T47D (cell line): ENCODE results near the gene PTBP2.
"Not testable (repeated sequence)": the region's sequence is repeated elsewhere in the genome, so short reads cannot be mapped to it uniquely, and the experiment has no call there.

Source experiments
- DNase-seq, 2 experiments: peaks; one replicate each; pipeline versions ENCODE4 v3.0.0 to v3.0.0-alpha.2; 2011 to 2012; ENCODE audit warnings: low read depth in 1 of 2, low spot score in 1 of 2
- JUND ChIP-seq: IDR thresholded peaks from 2 replicates; pipeline ENCODE4 v1.6.1; 2012; ENCODE audit warnings: low read depth
- in situ Hi-C: cut with HindIII; loops from 2 replicates; pipeline ENCODE4 v1.10.0; 2016; ENCODE audit warnings: low sequenced_read_pairs, low pct_unique_long_range_greater_than_20kb

Gene PTBP2

GRCh38 chr1:96748078-96748477, 26.5 kb downstream of the PTBP2 start:
- in situ Hi-C loops = no loop called here
- TF ChIP-seq JUND = no peak
- DNase-seq = no peak

GRCh38 chr1:96749618-96750017, 28.0 kb downstream of the PTBP2 start:
- in situ Hi-C loops = no loop called here
- TF ChIP-seq JUND = no peak
- no peak for DNase-seq

- no peak for DNase-seq
- TF ChIP-seq JUND = no peak
- in situ Hi-C loops = no loop called here
These were observed 30.8 kb downstream of the PTBP2 start for GRCh38 chr1:96752394-96752793.

GRCh38 chr1:96756789-96757188, 35.2 kb downstream of the PTBP2 start:
- DNase-seq = no peak
- in situ Hi-C loops = no loop called here
- TF ChIP-seq JUND = no peak

GRCh38 chr1:96762586-96762985, 41.0 kb downstream of the PTBP2 start:
- in situ Hi-C loops, DNase-seq: not testable (repeated sequence)

- DNase-seq = no peak
- in situ Hi-C loops = no loop called here
- TF ChIP-seq JUND = no peak
These were observed 41.9 kb downstream of the PTBP2 start for GRCh38 chr1:96763514-96763913.

GRCh38 chr1:96764469-96764868, 42.9 kb downstream of the PTBP2 start:
- in situ Hi-C loops = no loop called here
- no peak for TF ChIP-seq JUND
- no peak for DNase-seq

GRCh38 chr1:96771847-96772246, 50.3 kb downstream of the PTBP2 start:
- in situ Hi-C loops = no loop called here
- TF ChIP-seq JUND = no peak
- no peak for DNase-seq

GRCh38 chr1:96772349-96772748, 50.8 kb downstream of the PTBP2 start:
- TF ChIP-seq JUND = no peak
- in situ Hi-C loops = no loop called here
- DNase-seq = no peak

GRCh38 chr1:96772972-96773371, 51.4 kb downstream of the PTBP2 start:
- TF ChIP-seq JUND = no peak
- DNase-seq = no peak
- in situ Hi-C loops = no loop called here

GRCh38 chr1:96782206-96782605, 60.6 kb downstream of the PTBP2 start:
- DNase-seq = no peak
- in situ Hi-C loops = no loop called here
- TF ChIP-seq JUND = no peak

GRCh38 chr1:96782856-96783255, 61.3 kb downstream of the PTBP2 start:
- TF ChIP-seq JUND = no peak
- no peak for DNase-seq
- in situ Hi-C loops = no loop called here

GRCh38 chr1:96790599-96790998, 69.0 kb downstream of the PTBP2 start:
- TF ChIP-seq JUND = no peak
- in situ Hi-C loops = no loop called here

GRCh38 chr1:96792220-96792619, 70.6 kb downstream of the PTBP2 start:
- DNase-seq = no peak
- in situ Hi-C loops = no loop called here
- no peak for TF ChIP-seq JUND

More at GRCh38 chr1:96790599-96790998, 69.0 kb downstream of the PTBP2 start:
- peak in 1 of 2 experiments; percentile 43 for DNase-seq

- in situ Hi-C loops, DNase-seq: not testable (repeated sequence)
These were observed 80.1 kb downstream of the PTBP2 start for GRCh38 chr1:96801696-96802095.
